Panc1 (cell line): ENCODE measurements around the gene RCN2. TPM values are rescaled to one million over a fixed set of nuclear protein-coding genes. Genes with fewer than 3 reads are reported as not detected.

Experiments
- ATAC-seq: fragments of 200-7000 bp; cut with Tn5 transposase; 2 replicates; pipeline ENCODE4 v1.9.1; 2020; ENCODE audit warnings: mild to moderate bottlenecking, moderate library complexity
- BruUV-seq: library from RNA; stranded (reverse); fragments of 400-500 nt; replicated peaks from 2 replicates; lab custom pipeline; 2021; lab: Mats Ljungman, UMichigan
- CTCF ChIA-PET: fragments of 300-600 bp; sonication (Branson Sonifier 250); formaldehyde crosslinking; loops from one replicate; lab custom pipeline; 2022; ENCODE audit warnings: antibody characterized with exemption; lab: Charles Lee
- POLR2A ChIA-PET: fragments of 300-600 bp; sonication (Branson Sonifier 250); formaldehyde crosslinking; loops from one replicate; lab custom pipeline; 2022; ENCODE audit warnings: antibody characterized with exemption; lab: Charles Lee
- DNase-seq: peaks from one replicate; pipeline ENCODE4 v3.0.0-alpha.2; 2010; ENCODE audit warnings: low read depth, low spot score
- H3K27ac ChIP-seq: 2 replicates; pipeline ENCODE4 v1.5.1; 2011; ENCODE audit warnings: mild to moderate bottlenecking, low read length, inconsistent platforms
- H3K27me3 ChIP-seq: fragments of 200-500 bp; sonication (Bioruptor generic); 2 replicates; pipeline ENCODE4 v1.6.0; 2014; ENCODE audit warnings: low read length, inconsistent platforms; ENCODE audit not compliant: control insufficient read depth, insufficient read depth
- H3K36me3 ChIP-seq: fragments of 200-500 bp; sonication (Bioruptor generic); 2 replicates; pipeline ENCODE4 v1.5.1; 2014; ENCODE audit warnings: inconsistent platforms, mild to moderate bottlenecking, low read length, moderate library complexity; ENCODE audit not compliant: control insufficient read depth, insufficient read depth
- H3K4me1 ChIP-seq: 2 replicates; pipeline ENCODE4 v1.5.1; 2011; ENCODE audit warnings: inconsistent platforms, mild to moderate bottlenecking, low read length, moderate library complexity; ENCODE audit not compliant: control insufficient read depth, insufficient read depth
- H3K4me3 ChIP-seq, 2 experiments: 2 replicates each; pipeline ENCODE4 v1.5.1; 2011 to 2012; ENCODE audit warnings: low read depth in 2 of 2, low read length in 2 of 2, mild to moderate bottlenecking in 2 of 2, inconsistent platforms in 1 of 2, moderate library complexity in 1 of 2
- H3K9me3 ChIP-seq: fragments of 200-500 bp; sonication (Bioruptor generic); 2 replicates; pipeline ENCODE4 v1.5.1; 2014; ENCODE audit warnings: low read depth, mild to moderate bottlenecking, inconsistent platforms, low read length, moderate library complexity; ENCODE audit not compliant: control insufficient read depth, insufficient read depth
- CTCF ChIP-seq: fragments of 450-650 bp; IDR thresholded peaks from 2 replicates; pipeline ENCODE4 v1.5.1; 2017; ENCODE audit warnings: mild to moderate bottlenecking
- POLR2AphosphoS5 ChIP-seq: IDR thresholded peaks from 2 replicates; pipeline ENCODE4 v1.6.1; 2012; ENCODE audit warnings: mild to moderate bottlenecking, low read depth, low read length, moderate library complexity
- REST ChIP-seq, 2 experiments: IDR thresholded peaks; 2 replicates each; pipeline ENCODE4 v1.6.1; 2011 to 2012; ENCODE audit warnings: low read depth in 2 of 2, control low read depth in 1 of 2, low read length in 1 of 2, mild to moderate bottlenecking in 1 of 2, moderate library complexity in 1 of 2; ENCODE audit not compliant: insufficient read depth in 1 of 2
- SIN3A ChIP-seq: IDR thresholded peaks from 2 replicates; pipeline ENCODE4 v1.6.1; 2012; ENCODE audit warnings: low read depth, mild to moderate bottlenecking, low read length, moderate library complexity, borderline replicate concordance; ENCODE audit not compliant: insufficient read depth
- TCF7L2 ChIP-seq: IDR thresholded peaks from 2 replicates; pipeline ENCODE4 v1.6.1; 2011; ENCODE audit warnings: mild to moderate bottlenecking, low read depth, low read length, inconsistent platforms
- in situ Hi-C: cut with HindIII; loops from 2 replicates; pipeline ENCODE4 v1.10.0; 2016; ENCODE audit warnings: low sequenced_read_pairs, low pct_unique_long_range_greater_than_20kb
- intact Hi-C: fragments of 100-400 bp; cut with micrococcal nuclease; formaldehyde crosslinking; loops from one replicate; pipeline ENCODE4 v1.10.0; 2022; ENCODE audit not compliant: unreplicated experiment
- total RNA-seq: library from RNA; stranded (reverse); gene quantifications from one replicate; pipeline ENCODE4 v1.2.1, GENCODE V29; 2021; ENCODE audit not compliant: unreplicated experiment

RCN2 gene
- total RNA-seq, 1 experiment from 2014 or later, result 60.7 TPM

- DNase-seq, result no peak
- no peaks in the 10 kb centered on the region for H3K9me3 ChIP-seq
- no peak for ATAC-seq
- H3K27ac ChIP-seq, result no peak overlapping the region
- no peaks in the 10 kb centered on the region for H3K4me1 ChIP-seq
- CTCF ChIA-PET, result no interaction called here
- POLR2A ChIA-PET, result no interaction called here
- TF ChIP-seq SIN3A, result no peak
- TF ChIP-seq TCF7L2, result no peak
- no peak for TF ChIP-seq REST (IDR thresholded peaks at IDR 0.05; ENCODE audit: insufficient read depth in 1 of 2, low read depth in 2 of 2, low read length in 1 of 2)
- TF ChIP-seq CTCF, result no peak
- no peak for TF ChIP-seq POLR2AphosphoS5
- no TSS peak for BruUV-seq
- intact Hi-C loops, result no loop called here
- in situ Hi-C loops, result no loop called here
- H3K27me3 ChIP-seq, result no peaks in the 10 kb centered on the region
- no peak overlapping the region for H3K4me3 ChIP-seq
- no peaks in the 10 kb centered on the region for H3K36me3 ChIP-seq
Observed at GRCh38 chr15:76994001-76994400, 62.5 kb downstream of the RCN2 start.

GRCh38 chr15:76994496-76994895 lies 62.9 kb downstream of the RCN2 start:
- no peak overlapping the region for H3K4me3 ChIP-seq
- TF ChIP-seq POLR2AphosphoS5 (no peak), REST (IDR thresholded peaks at IDR 0.05; ENCODE audit: insufficient read depth in 1 of 2, low read depth in 2 of 2, low read length in 1 of 2) (no peak), CTCF (no peak), SIN3A (no peak), TCF7L2 (no peak)
- ATAC-seq (no peak), DNase-seq (no peak)
- H3K27ac ChIP-seq, result no peak overlapping the region
- H3K9me3 ChIP-seq, result no peaks in the 10 kb centered on the region
- H3K4me1 ChIP-seq, result no peaks in the 10 kb centered on the region
- H3K36me3 ChIP-seq, result no peaks in the 10 kb centered on the region
- intact Hi-C loops, result no loop called here
- no peaks in the 10 kb centered on the region for H3K27me3 ChIP-seq
- POLR2A ChIA-PET, result no interaction called here
- CTCF ChIA-PET, result no interaction called here
- in situ Hi-C loops, result no loop called here
- no TSS peak for BruUV-seq
